Left ventricle myocardium superior (tissue), 1 donor: ENCODE measurements around the gene TNIK. TPM values are rescaled to one million over a fixed set of nuclear protein-coding genes. Genes with fewer than 3 reads are reported as not detected.
"Not testable (repeated sequence)": the region's sequence is repeated elsewhere in the genome, so short reads cannot be mapped to it uniquely, and the experiment has no call there.

ENCODE experiments used
- ATAC-seq: fragments of 200-7000 bp; cut with Tn5 transposase; one replicate; pipeline ENCODE4 v1.9.1; 2020; ENCODE audit warnings: mild to moderate bottlenecking, moderate library complexity
- DNase-seq: peaks from one replicate; pipeline ENCODE4 v3.0.0-alpha.2; 2020
- intact Hi-C: fragments of 100-400 bp; cut with micrococcal nuclease; formaldehyde crosslinking; loops from one replicate; pipeline ENCODE4 v1.11.0; 2022
- total RNA-seq: library from RNA; stranded (reverse); fragmentation: NEBNext Ultra II Directional; extraction: Animal tissue kit (Norgen Biotek cat#: 25700); gene quantifications from one replicate; pipeline ENCODE4 v1.2.1, GENCODE V29; 2021
- donor health status: DM: no; HTN: yes; CAD: no; lungs with severe emphysema.

The TNIK gene
- total RNA-seq, 1 donor from 2014 or later, result 32.7 TPM

GRCh38 chr3:171155122-171155700, 305.0 kb downstream of the TNIK start:
- intact Hi-C loops, result no loop called here
- no peak for DNase-seq
- peak; percentile 37 for ATAC-seq

DNA sequence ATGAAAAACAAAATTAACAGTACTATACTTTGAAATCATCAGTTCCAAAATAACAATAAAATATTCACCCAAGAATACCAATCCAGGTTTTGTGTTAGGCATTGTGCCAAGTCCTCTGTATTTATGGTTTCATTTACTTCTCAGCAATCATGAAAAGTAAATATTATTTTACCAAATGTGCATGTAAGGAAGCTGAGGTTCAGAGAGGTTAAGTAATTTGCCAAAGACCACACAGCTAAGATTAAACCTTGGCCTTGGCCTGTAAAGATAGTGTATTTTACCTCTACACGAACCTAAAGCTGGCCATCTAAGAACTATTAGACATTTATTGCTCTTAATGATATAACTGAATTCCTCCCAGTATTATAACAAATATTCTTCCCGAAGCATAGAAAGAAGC, 309.3 kb downstream of the TNIK start:
- intact Hi-C loops, result no loop called here
- DNase-seq (no peak), ATAC-seq (no peak)

DNA sequence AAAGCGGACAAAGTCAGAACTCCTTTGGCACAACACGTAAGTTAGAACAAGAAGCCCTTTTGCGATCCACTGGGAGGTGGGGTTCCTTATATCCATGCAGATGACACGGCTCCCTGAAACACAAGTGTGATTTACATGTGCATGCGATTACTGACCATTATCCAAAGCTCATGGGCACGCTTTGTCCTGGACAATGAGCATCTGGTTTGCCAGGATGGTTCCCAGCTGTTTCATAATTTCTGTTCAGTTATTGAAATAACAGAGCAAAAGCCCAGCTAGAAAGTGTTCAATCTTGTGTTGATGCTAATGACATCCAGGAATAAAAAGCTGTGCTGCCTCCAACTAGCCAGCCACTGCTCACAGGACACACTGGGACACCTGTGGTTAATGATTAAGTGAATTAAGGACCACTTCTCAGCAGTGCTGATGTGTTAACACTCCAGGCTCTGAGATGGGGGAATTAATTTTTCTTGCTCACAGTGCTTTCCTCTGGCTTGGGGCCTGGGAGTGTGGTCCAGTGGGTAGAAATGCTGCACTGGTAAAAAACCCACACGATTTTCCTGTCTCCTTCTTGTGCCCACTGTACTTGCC, 310.6 kb downstream of the TNIK start:
- intact Hi-C loops, result no loop called here
- ATAC-seq, result no peak

DNA sequence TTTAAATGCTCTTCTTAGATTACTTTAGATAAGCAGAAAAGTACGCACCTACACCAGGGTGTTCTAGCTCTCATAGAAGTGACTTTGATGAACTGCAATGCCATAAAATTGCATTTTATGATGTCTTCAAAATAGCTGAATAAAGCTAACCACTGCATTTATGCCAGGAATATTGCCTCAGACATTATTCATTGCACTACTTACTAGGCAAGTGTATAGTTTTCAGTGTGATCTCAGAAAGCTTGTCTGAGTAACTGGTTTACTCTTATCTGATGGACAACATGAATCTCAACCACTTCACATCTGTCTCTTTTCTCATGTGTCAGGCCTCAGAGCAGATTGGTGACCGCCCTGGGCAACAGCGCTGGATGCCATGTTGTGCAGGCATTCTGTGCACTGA, 314.4 kb downstream of the TNIK start:
- intact Hi-C loops, result no loop called here
- DNase-seq (no peak), ATAC-seq (no peak)

More for the DNA sequence above, 310.6 kb downstream of the TNIK start:
- no peak for DNase-seq

- intact Hi-C loops, result no loop called here
- DNase-seq (no peak), ATAC-seq (no peak)
These were observed 317.2 kb downstream of the TNIK start for GRCh38 chr3:171142985-171143384.

DNA sequence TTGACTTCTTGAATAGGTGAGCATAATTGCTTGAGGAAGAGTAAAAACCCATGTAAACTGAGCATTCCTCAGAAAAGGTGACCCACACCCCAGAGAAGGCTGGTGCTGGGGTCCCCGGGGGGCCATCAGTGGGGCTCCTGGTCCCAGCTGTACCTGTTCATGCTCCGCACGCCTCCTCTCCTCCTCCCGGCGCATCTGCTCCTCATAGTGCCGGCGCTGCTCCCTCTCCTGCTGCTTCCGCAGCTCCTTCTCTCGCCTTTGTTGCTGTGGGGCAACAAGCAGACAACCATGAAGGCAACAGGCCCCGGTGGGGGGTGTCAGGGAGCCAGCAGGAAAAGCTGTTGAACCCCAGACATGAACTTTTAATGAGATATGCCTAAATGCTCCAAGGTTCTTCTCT, 320.0 kb downstream of the TNIK start:
- intact Hi-C loops, result no loop called here
- DNase-seq, result no peak
- no peak for ATAC-seq

GRCh38 chr3:171138027-171138426, 322.2 kb downstream of the TNIK start:
- DNase-seq (no peak), ATAC-seq (no peak)
- intact Hi-C loops, result no loop called here

GRCh38 chr3:171135549-171135948, 324.7 kb downstream of the TNIK start:
- ATAC-seq (no peak), DNase-seq (no peak)
- intact Hi-C loops, result no loop called here

DNA sequence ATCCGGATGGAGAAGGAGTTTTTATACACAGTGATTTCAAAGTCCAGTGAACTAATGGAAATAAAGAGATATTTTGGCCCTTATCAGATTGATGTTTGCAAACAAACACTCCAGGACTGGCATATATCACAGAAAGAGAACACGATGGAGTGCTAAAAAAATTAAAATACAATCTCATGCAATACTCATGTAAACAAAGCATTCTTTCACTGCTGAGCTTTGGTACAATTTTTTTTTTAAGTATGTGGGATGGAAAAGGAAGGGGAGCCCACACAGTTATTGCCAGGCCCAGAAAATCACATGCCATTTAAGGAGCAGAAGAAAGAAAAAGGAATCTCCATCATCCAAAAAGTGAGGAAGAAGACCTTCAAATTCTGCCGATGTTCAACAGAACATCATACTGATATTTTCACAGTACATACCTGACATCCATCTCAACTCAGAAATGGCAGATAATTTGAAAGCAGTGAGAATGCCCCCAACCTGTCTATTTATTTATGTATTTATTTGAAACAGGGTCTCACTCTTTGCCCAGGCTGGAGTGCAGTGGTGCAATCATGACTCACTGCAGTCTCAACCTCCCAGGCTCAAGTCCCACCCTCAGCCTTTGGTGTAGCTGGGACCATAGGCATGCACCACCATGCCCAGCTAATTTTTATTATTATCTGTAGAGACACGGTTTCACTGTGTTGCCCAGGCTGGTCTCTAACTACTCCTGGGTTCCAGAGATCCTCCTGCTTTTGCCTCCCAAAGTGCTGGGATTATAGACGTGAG, 326.2 kb downstream of the TNIK start:
- intact Hi-C loops, result no loop called here
- ATAC-seq, result no peak

GRCh38 chr3:171133337-171133736, 326.9 kb downstream of the TNIK start:
- intact Hi-C loops, result no loop called here
- ATAC-seq, result no peak
- no peak for DNase-seq

More for the DNA sequence above, 326.2 kb downstream of the TNIK start:
- no peak for DNase-seq

- ATAC-seq (no peak), DNase-seq (no peak)
- intact Hi-C loops, result no loop called here
These were observed 327.3 kb downstream of the TNIK start for GRCh38 chr3:171132873-171133272.

- intact Hi-C loops, result no loop called here
- ATAC-seq (no peak), DNase-seq (no peak)
These were observed 330.4 kb downstream of the TNIK start for GRCh38 chr3:171129827-171130226.

DNA sequence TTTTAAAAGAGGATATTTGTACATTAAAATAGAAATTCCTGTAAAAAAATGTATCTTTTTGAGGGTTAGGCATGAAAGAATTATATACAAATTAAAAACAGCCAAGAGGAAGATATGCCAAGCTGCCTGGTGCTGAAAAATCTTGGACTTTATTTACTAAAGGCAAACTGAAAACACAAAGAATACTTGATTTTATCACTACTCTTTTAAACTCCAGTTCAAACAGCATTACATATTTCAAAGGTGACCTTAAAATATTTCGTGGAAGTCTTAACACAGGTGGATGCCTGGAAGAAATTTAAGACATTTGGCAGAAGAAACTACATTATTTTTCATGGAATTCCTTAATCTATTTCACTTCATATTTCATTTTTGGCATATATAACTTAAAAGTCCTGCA, 332.6 kb downstream of the TNIK start:
- ATAC-seq (no peak), DNase-seq (no peak)
- intact Hi-C loops, result no loop called here

DNA sequence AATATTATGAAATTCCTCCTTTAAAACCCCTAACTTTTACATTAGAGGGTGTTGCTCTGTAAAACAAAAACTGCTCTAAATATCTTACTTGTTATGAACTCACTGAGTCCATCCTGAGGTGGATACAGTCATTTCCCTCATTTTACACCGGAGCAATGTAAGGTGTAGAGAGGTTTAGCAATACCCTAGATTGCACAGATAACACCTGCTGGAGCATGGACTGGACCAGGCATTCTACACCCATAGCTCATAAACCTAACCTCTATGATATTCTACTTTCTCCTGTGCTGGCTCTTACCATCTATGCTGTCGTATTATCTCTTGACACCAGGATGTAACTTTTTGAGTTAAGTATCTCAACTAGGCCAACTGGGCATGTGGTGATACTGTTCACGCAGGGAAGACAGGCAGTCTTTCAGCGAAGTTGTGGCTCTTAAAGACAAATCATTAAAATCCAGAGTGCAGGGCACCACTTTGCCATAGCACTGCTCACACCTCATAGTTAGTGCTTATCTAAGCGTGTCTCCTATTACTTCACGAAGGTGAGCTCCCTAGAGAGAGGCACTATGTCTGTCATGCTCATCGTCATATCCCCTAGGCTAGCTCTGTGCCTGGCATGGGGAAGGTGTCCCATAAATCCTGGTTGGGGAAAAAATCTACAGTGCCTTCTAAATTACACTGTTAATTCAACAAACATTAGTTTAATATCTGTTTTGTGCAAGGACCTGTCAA, 333.6 kb downstream of the TNIK start:
- intact Hi-C loops, result no loop called here
- ATAC-seq (no peak), DNase-seq (no peak)

- no peak for ATAC-seq
- intact Hi-C loops, result no loop called here
- no peak for DNase-seq
These were observed 335.2 kb downstream of the TNIK start for GRCh38 chr3:171125010-171125409.

DNA sequence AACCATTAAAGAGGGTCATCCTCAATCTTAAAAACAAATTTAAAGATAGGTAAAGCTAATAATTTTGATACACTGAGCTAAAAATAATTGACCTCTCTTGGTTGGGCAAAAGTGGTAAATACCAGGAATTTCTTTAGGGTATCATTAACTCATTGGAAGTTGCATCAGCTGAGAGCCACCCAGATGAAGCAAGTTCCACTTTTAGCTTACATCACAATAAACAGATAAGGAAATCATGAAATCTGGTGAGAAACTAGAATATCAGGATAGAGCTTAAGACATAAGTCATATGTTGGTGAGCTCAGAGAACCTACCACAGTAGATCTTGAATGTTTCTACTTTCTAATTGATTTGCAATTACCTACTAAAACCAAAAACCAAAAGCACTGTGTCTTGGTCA, 336.3 kb downstream of the TNIK start:
- DNase-seq (no peak), ATAC-seq (no peak)
- intact Hi-C loops, result no loop called here

- intact Hi-C loops, result no loop called here
- ATAC-seq (no peak), DNase-seq (no peak)
These were observed 337.3 kb downstream of the TNIK start for GRCh38 chr3:171122861-171123260.

- DNase-seq (no peak), ATAC-seq (no peak)
- intact Hi-C loops, result no loop called here
These were observed 338.0 kb downstream of the TNIK start for GRCh38 chr3:171122240-171122639.

- ATAC-seq, result no peak
- no peak for DNase-seq
- intact Hi-C loops, result no loop called here
These were observed 338.4 kb downstream of the TNIK start for GRCh38 chr3:171121801-171122200.

DNA sequence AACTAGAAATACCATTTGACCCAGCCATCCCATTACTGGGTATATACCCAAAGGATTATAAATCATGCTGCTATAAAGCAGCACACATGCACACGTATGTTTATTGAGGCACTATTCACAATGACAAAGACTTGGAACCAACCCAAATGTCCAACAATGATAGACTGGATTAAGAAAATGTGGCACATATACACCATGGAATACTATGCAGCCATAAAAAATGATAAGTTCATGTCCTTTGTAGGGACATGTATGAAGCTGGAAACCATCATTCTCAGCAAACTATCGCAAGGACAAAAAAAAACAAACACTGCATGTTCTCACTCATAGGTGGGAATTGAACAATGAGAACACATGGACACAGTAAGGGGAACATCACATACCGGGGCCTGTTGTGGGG, 340.8 kb downstream of the TNIK start:
- ATAC-seq, DNase-seq, intact Hi-C loops: not testable (repeated sequence)
